Measurements from ENCODE around the gene CHRM1. TPM values are rescaled to one million over a fixed set of nuclear protein-coding genes. Genes with fewer than 3 reads are reported as not detected.

CHRM1 gene
- total and polyA plus RNA-seq, 2 of the 13 experiments (the other 11 are each of a cell fraction or from before 2014, with no cell fraction given): not detected

GRCh38 chr11:62919898-62920640 is 1.1 kb downstream of the CHRM1 start (continued):
- TF ChIP-seq ZXDC (CRISPR knock-in tag; IDR thresholded peaks at IDR 0.05): no peak
- no peak for TF ChIP-seq NR3C1 (CRISPR knock-in tag; IDR thresholded peaks at IDR 0.05)
- TF ChIP-seq ZNF350 (CRISPR knock-in tag; IDR thresholded peaks at IDR 0.05; ENCODE audit: borderline replicate concordance, low read depth): no peak
- TF ChIP-seq SUZ12 (IDR thresholded peaks at IDR 0.05; ENCODE audit: low read depth, low read length): no peak

- H3K9me3 ChIP-seq (ENCODE audit: low read length): no peaks in the 10 kb centered on the region
- H3K9ac ChIP-seq (ENCODE audit: insufficient read depth, low read depth, low read length): no peak overlapping the region
- H3K4me2 ChIP-seq (ENCODE audit: low read depth, low read length): no peak overlapping the region
- WGBS (ENCODE audit: low lambda C conversion rate): 66% methylated on average over 10 of the region's 10 CpGs
- in situ Hi-C loops (cut with HindIII; ENCODE audit: extremely low pct_ligation_motif_present, low pct_unique_long_range_greater_than_20kb) (loop anchor here (25.0 kb wide), 1 partner anchor 293 kb away; no protein-coding TSS in a partner anchor), intact Hi-C loops (cut with micrococcal nuclease; ENCODE audit: unreplicated experiment) (no loop called here)
- peaks cover 10 to 36% of the 10 kb centered on the region in 2 experiments; a peak in 4 of 5 replicates for H3K27me3 ChIP-seq (ENCODE audit: control insufficient read depth in 1 of 2, insufficient read depth in 2 of 2, low read length in 2 of 2)
- no TSS peak for BruUV-seq (replicated peaks)
- POLR2A ChIA-PET: no interaction called here
- H3K79me2 ChIP-seq (ENCODE audit: insufficient read depth, low read length): no peaks in the 10 kb centered on the region
- no peak for ATAC-seq
- no peak for DNase-seq (ENCODE audit: low spot score)
- no peaks in the 10 kb centered on the region for H4K20me1 ChIP-seq (ENCODE audit: insufficient read depth, low read length)
- H3K36me3 ChIP-seq (replicated peaks in 1 of 2; ENCODE audit: control insufficient read depth in 1 of 2, insufficient read depth in 2 of 2, low read length in 2 of 2): no peaks in the 10 kb centered on the region
- FAIRE-seq: no peak
- no peaks in the 10 kb centered on the region for H3K4me1 ChIP-seq (ENCODE audit: insufficient read depth, low read length)
- H2AFZ ChIP-seq (ENCODE audit: low read length): no peak overlapping the region
- H3K27ac ChIP-seq (ENCODE audit: extremely low read length, insufficient read depth, low read length): no peak overlapping the region
- H3K4me3 ChIP-seq (replicated peaks in 1 of 3; ENCODE audit: insufficient read depth in 1 of 3, low read depth in 2 of 3, low read length in 3 of 3): no peak overlapping the region
- CTCF ChIA-PET (ENCODE audit: low intra/inter-chr PET ratio, low total read pairs): no interaction called here
- TF ChIP-seq U2AF2 (IDR thresholded peaks at IDR 0.05; ENCODE audit: low read depth, low read length) (no peak), ZNF644 (CRISPR knock-in tag; IDR thresholded peaks at IDR 0.05; ENCODE audit: low read depth) (no peak), REPIN1 (CRISPR knock-in tag; IDR thresholded peaks at IDR 0.05; ENCODE audit: borderline replicate concordance, low read depth) (no peak), ZIK1 (CRISPR knock-in tag; IDR thresholded peaks at IDR 0.05; ENCODE audit: borderline replicate concordance, low read depth) (no peak), SRSF4 (IDR thresholded peaks at IDR 0.05; ENCODE audit: low read depth, low read length, poor library complexity, severe bottlenecking) (no peak), ZNF253 (CRISPR knock-in tag; IDR thresholded peaks at IDR 0.05; ENCODE audit: borderline replicate concordance) (no peak), SNAPC2 (CRISPR knock-in tag; IDR thresholded peaks at IDR 0.05) (no peak), FUBP1 (CRISPR knock-in tag; IDR thresholded peaks at IDR 0.05; ENCODE audit: borderline replicate concordance) (no peak), MLXIP (CRISPR knock-in tag; IDR thresholded peaks at IDR 0.05; ENCODE audit: borderline replicate concordance) (no peak), XBP1 (CRISPR knock-in tag; IDR thresholded peaks at IDR 0.05) (no peak), U2AF1 (optimal IDR thresholded peaks at IDR 0.05; ENCODE audit: low read depth, low read length) (no peak)
These were observed 1.7 kb downstream of the CHRM1 start for GRCh38 chr11:62919476-62919875.

Measured in HepG2 (cell line).